Duodenal mucosa (tissue), 2 donors: ENCODE data around the gene TAS1R1.

Experiments used
- H3K27ac ChIP-seq: one replicate; pipeline ENCODE4 v1.7.0; 2013; ENCODE audit warnings: low read depth, low read length
- H3K27me3 ChIP-seq, 2 donors: one replicate each; pipeline ENCODE4 v1.7.0; 2013; ENCODE audit warnings: low read length in 2 of 2, control low read depth in 1 of 2; ENCODE audit not compliant: insufficient read depth in 2 of 2, control insufficient read depth in 1 of 2
- H3K36me3 ChIP-seq, 2 donors: one replicate each; pipeline ENCODE4 v1.7.0; 2013; ENCODE audit warnings: low read length in 2 of 2, control low read depth in 1 of 2; ENCODE audit not compliant: insufficient read depth in 2 of 2, control insufficient read depth in 1 of 2
- H3K4me1 ChIP-seq, 2 donors: one replicate each; pipeline ENCODE4 v1.7.0; 2013; ENCODE audit warnings: low read length in 2 of 2, control low read depth in 1 of 2; ENCODE audit not compliant: insufficient read depth in 2 of 2, control insufficient read depth in 1 of 2
- H3K4me3 ChIP-seq, 2 donors: one replicate each; pipeline ENCODE4 v1.7.0; 2013; ENCODE audit warnings: low read length in 2 of 2, low read depth in 1 of 2
- H3K9ac ChIP-seq, 2 donors: one replicate each; pipeline ENCODE4 v1.7.0; 2013; ENCODE audit warnings: low read length in 2 of 2, low read depth in 1 of 2
- H3K9me3 ChIP-seq, 2 donors: one replicate each; pipeline ENCODE4 v1.7.0; 2013; ENCODE audit warnings: low read length in 2 of 2, control low read depth in 1 of 2; ENCODE audit not compliant: control insufficient read depth in 1 of 2

TAS1R1 gene

DNA sequence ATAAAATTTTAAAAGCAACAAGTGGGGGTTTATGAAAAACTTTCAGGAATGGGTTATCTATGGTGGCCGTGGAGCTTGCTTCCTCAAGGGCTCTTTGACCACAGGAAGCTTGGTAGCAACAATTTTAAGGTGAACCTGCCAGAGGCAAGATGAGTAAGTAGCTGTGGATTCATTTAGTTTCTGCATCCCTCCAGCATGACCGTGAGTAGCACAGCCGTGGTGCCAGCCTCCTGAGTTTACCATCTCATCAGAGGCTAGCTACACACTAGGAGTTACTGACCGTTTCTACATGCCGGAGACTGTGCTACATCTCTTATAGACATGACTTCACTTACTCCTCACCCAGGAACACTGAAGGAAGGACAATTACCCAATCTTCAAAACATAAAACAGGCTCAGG lies 33.6 kb upstream of the TAS1R1 start:
- no peak overlapping the region for H3K4me3 ChIP-seq
- H3K9me3 ChIP-seq: no peaks in the 10 kb centered on the region
- H3K9ac ChIP-seq: no peak overlapping the region
- no peak overlapping the region for H3K27ac ChIP-seq
- no peaks in the 10 kb centered on the region for H3K4me1 ChIP-seq
- H3K36me3 ChIP-seq: peaks cover 14 to 16% of the 10 kb centered on the region in 2 donors
- no peaks in the 10 kb centered on the region for H3K27me3 ChIP-seq

DNA sequence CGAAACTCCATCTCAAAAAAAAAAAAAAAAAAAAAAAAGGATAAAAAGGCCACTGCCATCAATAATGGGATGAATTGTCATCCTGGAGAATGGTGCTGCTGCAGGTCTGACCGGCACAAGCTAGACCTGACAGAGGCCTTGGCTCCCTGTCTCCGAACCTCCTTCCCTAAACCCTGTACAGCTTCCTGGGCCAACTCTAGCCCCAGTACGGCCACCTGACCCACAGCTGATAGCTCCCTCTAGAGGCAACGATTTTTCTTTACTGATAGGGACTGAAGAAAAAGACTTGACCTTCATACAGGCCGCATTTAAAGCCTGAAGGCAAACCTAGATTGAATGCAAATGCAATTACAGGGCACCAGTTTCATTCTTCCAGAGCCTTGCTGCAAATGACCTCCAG lies 31.5 kb upstream of the TAS1R1 start:
- Histone ChIP-seq H3K9ac (no peak overlapping the region), H3K4me3 (no peak overlapping the region), H3K4me1 (no peaks in the 10 kb centered on the region), H3K9me3 (no peaks in the 10 kb centered on the region), H3K27ac (no peak overlapping the region), H3K36me3 (peaks cover 22 to 25% of the 10 kb centered on the region in 2 donors), H3K27me3 (no peaks in the 10 kb centered on the region)

DNA sequence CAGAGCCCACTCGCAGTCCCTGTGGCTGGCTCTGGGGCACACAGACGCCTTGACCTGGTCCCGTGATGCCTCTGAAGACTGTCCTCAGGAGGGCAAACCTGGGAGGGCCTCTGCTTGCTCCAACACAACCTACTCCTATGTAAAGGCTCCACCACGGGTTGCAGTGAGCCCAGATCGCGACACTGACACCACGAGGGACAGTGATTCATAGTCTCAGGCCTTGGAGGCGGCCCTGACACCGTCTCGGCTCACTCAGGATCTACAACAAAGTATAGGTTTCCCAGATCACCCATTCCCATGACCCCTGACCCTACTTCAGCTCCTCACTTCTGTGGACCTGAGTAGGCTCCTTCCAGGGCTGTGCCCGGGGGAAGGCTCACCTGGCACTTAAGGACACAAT lies 28.8 kb upstream of the TAS1R1 start:
- Histone ChIP-seq H3K9ac (no peak overlapping the region), H3K36me3 (peaks cover 31 to 39% of the 10 kb centered on the region in 2 donors), H3K27ac (no peak overlapping the region), H3K27me3 (no peaks in the 10 kb centered on the region), H3K4me3 (no peak overlapping the region), H3K9me3 (no peaks in the 10 kb centered on the region), H3K4me1 (no peaks in the 10 kb centered on the region)

DNA sequence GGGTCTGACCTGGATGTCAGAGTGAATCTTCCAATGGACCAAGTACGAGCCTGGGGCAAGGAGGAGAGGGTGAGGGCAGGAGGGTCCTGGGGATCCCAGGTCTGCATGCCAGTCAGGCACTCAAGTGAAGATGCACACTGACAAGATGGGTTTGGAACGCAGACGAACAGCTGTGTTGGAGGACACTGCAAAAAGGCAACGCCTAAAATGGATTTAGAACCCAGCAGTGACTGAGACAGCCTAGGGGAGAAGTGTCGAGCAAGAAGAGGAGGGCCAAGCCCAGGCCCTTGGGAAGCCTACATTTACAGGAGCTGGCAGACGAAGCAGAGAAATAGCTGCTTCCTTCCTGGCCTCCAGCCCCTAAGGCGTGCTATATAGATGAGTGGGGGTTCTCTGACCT lies 26.6 kb upstream of the TAS1R1 start:
- no peaks in the 10 kb centered on the region for H3K4me1 ChIP-seq
- H3K4me3 ChIP-seq: no peak overlapping the region
- no peak overlapping the region for H3K27ac ChIP-seq
- H3K36me3 ChIP-seq: peaks cover 50 to 61% of the 10 kb centered on the region in 2 donors
- no peaks in the 10 kb centered on the region for H3K27me3 ChIP-seq
- H3K9me3 ChIP-seq: no peaks in the 10 kb centered on the region
- no peak overlapping the region for H3K9ac ChIP-seq

DNA sequence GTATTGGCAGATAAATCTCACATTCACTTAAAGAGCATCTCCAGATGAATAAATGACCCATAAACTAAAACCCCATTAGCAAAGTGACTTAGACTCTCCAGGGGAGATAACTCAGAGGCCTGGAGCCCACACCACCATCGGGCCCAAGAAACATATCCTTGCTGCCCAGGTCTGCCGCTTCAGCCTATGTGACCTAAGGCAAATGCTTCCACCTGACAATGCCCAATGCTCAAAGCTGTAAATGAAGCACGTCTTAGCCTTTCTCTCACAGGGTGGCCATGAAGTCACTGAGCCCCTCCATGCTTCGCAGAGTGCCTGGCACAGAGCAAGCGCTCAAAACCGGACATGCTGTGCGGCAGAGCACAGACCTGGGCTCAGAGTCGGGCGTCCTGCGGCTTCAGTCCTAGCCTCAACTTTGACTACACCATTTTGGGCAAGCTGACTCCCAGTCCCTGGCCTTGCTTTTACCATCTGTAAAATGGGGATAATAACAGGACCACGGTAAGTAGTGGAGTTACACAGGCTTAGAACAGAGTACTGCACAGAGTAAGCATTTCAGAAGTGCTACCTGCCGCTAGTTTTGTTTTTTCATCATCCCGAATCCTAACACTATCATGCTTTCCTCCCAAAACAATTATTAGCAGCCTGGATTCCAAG lies 24.5 kb upstream of the TAS1R1 start:
- no peaks in the 10 kb centered on the region for H3K9me3 ChIP-seq
- no peak overlapping the region for H3K27ac ChIP-seq
- H3K9ac ChIP-seq: no peak overlapping the region
- H3K36me3 ChIP-seq: peaks cover 50 to 65% of the 10 kb centered on the region in 2 donors
- H3K4me1 ChIP-seq: peaks cover 0 to 2% of the 10 kb centered on the region in 2 donors
- no peak overlapping the region for H3K4me3 ChIP-seq
- no peaks in the 10 kb centered on the region for H3K27me3 ChIP-seq

DNA sequence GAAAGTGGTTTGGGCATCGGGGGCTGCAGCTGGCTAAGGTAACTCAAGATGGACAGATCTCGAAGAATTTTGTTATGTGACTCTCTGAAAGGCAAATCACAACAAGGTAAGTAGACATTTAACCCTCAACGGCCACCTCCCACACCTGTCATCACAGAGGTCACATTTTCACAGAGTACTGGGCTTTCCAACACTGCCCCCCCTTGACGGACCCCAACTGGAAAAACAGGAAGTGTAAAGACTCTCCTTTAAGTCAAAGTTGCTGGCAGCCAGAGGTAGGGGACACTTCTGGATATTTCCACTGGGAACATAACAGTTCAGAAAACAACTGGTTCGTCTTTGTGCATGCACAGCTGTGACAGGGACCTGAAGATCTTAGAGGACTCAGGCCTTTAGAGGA lies 23.1 kb upstream of the TAS1R1 start:
- no peak overlapping the region for H3K4me3 ChIP-seq
- H3K9ac ChIP-seq: no peak overlapping the region
- no peak overlapping the region for H3K27ac ChIP-seq
- H3K36me3 ChIP-seq: peaks cover 42 to 62% of the 10 kb centered on the region in 2 donors
- H3K27me3 ChIP-seq: no peaks in the 10 kb centered on the region
- no peaks in the 10 kb centered on the region for H3K9me3 ChIP-seq
- peaks cover 0 to 2% of the 10 kb centered on the region in 2 donors for H3K4me1 ChIP-seq

DNA sequence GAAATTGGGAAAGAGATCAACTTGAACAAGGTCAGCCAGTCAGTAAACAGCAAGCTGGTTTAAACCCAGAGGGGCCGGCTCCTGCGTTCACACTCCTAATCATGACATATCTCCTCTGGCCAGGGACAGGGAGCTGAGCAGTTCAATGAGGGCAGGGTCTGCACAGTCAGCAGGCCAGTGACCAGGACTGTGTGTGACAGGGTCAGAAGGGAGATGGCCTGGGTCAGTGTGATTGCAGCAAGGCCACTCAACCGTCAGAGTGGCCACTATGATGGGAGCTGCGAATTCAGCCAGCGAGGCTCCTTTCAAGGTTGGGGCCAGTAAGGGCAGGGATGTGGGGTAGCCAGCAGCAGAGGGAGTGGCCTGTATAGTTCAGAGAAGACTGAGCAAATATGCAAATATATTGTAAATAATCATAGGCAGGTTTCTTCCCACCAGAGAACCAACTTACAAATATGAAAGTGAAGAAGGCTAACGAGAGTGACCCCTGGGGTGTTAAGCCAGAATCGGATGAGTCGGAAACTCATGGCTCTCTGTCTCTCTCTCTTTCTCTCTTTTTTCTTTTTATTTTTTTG lies 20.8 kb upstream of the TAS1R1 start:
- Histone ChIP-seq H3K27ac (no peak overlapping the region), H3K9me3 (no peaks in the 10 kb centered on the region), H3K4me3 (no peak overlapping the region), H3K4me1 (peaks cover 0 to 2% of the 10 kb centered on the region in 2 donors), H3K27me3 (no peaks in the 10 kb centered on the region), H3K9ac (no peak overlapping the region), H3K36me3 (peaks cover 30 to 50% of the 10 kb centered on the region in 2 donors)

DNA sequence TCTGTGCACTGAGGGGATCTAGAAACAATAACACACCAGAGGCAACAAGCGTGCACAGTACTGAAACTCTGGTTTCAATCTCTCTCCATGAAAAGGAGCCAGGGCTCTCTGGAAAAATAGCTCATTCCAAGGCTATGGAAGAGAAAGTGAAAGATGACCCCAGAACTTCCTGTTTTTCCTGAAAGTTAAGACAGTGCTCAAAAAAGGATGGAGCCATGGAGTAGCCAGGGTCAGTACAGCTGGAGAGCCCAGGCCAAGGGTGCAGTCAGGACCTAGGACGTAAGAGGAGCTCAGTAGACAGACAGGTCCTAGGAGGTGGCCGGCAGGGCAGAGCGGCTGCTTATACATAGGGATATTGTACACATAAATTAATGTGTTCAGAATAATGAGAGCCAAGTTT lies 19.9 kb upstream of the TAS1R1 start:
- Histone ChIP-seq H3K9ac (peak overlapping the region in 1 of 2 donors; percentile 39), H3K4me1 (peaks cover 0 to 2% of the 10 kb centered on the region in 2 donors), H3K4me3 (no peak overlapping the region), H3K27ac (no peak overlapping the region), H3K27me3 (no peaks in the 10 kb centered on the region), H3K36me3 (peaks cover 30 to 50% of the 10 kb centered on the region in 2 donors), H3K9me3 (no peaks in the 10 kb centered on the region)

DNA sequence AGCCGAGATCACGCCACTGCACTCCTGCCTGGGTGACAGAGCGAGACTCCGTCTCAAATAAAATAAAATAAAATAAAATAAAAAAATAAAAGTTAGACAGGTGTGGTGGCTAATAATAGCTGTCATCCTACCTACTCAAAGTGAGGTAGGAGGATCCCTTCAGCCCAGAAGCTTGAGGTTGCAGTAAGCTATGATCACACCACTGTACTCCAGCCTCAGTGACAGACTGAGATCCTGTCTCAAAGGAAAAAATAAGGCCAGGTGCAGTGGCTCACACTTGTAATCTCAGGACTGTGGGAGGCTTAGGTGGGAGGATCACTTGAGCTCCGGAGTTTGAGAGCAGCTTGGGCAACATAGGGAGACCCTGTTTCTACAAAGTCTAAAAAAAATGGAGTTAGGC lies 18.8 kb upstream of the TAS1R1 start:
- no peak overlapping the region for H3K4me3 ChIP-seq
- no peaks in the 10 kb centered on the region for H3K9me3 ChIP-seq
- H3K4me1 ChIP-seq: peaks cover 0 to 2% of the 10 kb centered on the region in 2 donors
- no peak overlapping the region for H3K27ac ChIP-seq
- H3K27me3 ChIP-seq: no peaks in the 10 kb centered on the region
- H3K9ac ChIP-seq: no peak overlapping the region
- peaks cover 25 to 54% of the 10 kb centered on the region in 2 donors for H3K36me3 ChIP-seq

DNA sequence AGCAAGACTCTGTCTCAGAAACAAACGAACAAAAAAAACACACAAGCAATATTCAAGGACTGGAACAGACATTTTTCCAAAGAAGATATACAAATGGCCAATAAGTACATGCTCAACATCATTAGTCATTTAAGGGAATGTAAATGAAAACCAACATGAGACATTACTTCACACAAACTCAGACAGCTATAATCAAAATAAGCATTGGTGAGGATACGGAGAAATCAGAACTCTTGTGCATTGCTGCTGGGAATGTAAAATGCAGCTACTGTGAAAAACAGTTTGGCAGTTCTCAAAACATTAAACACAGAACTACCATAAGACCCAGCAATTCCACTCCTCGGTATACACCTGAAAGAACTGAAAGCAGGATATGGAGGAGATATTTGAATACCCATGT lies 16.2 kb upstream of the TAS1R1 start:
- Histone ChIP-seq H3K4me1 (peaks cover 0 to 2% of the 10 kb centered on the region in 2 donors), H3K9me3 (no peaks in the 10 kb centered on the region), H3K27ac (no peak overlapping the region), H3K9ac (no peak overlapping the region), H3K27me3 (no peaks in the 10 kb centered on the region), H3K36me3 (peaks cover 6 to 46% of the 10 kb centered on the region in 2 donors), H3K4me3 (no peak overlapping the region)
